ENCODE results near the gene KRABD2.

The KRABD2 gene

GRCh38 chr17:8376271-8377067 lies at the start of gene KRABD2:
Gene KRABD2 (minus strand): TSS chr17:8376704.
- intact Hi-C loops (cut with DNase I) = no loop called here
- peak within 1 kb of the TSS; percentile 67 for H3K4me3 ChIP-seq
- H3K27me3 ChIP-seq = no peaks in the 10 kb centered on the region
- peak within 1 kb of the TSS; percentile 86 to 97 for H3K9ac ChIP-seq (ENCODE audit: low read depth in 2 of 2, low read length in 2 of 2)
- TF ChIP-seq CTCF (IDR thresholded peaks at IDR 0.05) = peak; percentile 42
- H3K4me1 ChIP-seq = peaks cover 13% of the 10 kb centered on the region
- peak within 1 kb of the TSS; percentile 91 for H3K27ac ChIP-seq
- peaks cover 12% of the 10 kb centered on the region for H3K36me3 ChIP-seq
- peak; percentile 95 for DNase-seq
- H3K9me3 ChIP-seq = no peaks in the 10 kb centered on the region

- TF ChIP-seq CTCF (IDR thresholded peaks at IDR 0.05) = no peak
- H3K27ac ChIP-seq = no peak overlapping the region
- intact Hi-C loops (cut with DNase I) = no loop called here
- no peaks in the 10 kb centered on the region for H3K4me1 ChIP-seq
- no peak overlapping the region for H3K4me3 ChIP-seq
- H3K36me3 ChIP-seq = no peaks in the 10 kb centered on the region
- no peaks in the 10 kb centered on the region for H3K27me3 ChIP-seq
- H3K9ac ChIP-seq (ENCODE audit: low read depth in 2 of 2, low read length in 2 of 2) = no peak overlapping the region
- H3K9me3 ChIP-seq = no peaks in the 10 kb centered on the region
- no peak for DNase-seq
These were observed 45.1 kb upstream of the KRABD2 start for GRCh38 chr17:8421571-8421970.

GRCh38 chr17:8420041-8420934 lies 43.8 kb upstream of the KRABD2 start:
- H3K4me1 ChIP-seq = no peaks in the 10 kb centered on the region

GRCh38 chr17:8419305-8419704 lies 42.8 kb upstream of the KRABD2 start:
- no peaks in the 10 kb centered on the region for H3K27me3 ChIP-seq
- no peak for DNase-seq
- no peak overlapping the region for H3K4me3 ChIP-seq
- no peaks in the 10 kb centered on the region for H3K9me3 ChIP-seq
- intact Hi-C loops (cut with DNase I) = loop anchor here (10.0 kb wide), 1 partner anchor 475 kb away; no protein-coding TSS in a partner anchor
- no peak overlapping the region for H3K9ac ChIP-seq (ENCODE audit: low read depth in 2 of 2, low read length in 2 of 2)
- no peak overlapping the region for H3K27ac ChIP-seq
- no peak for TF ChIP-seq CTCF (IDR thresholded peaks at IDR 0.05)
- no peaks in the 10 kb centered on the region for H3K4me1 ChIP-seq
- no peaks in the 10 kb centered on the region for H3K36me3 ChIP-seq

More at GRCh38 chr17:8420041-8420934, 43.8 kb upstream of the KRABD2 start:
- DNase-seq = peak; percentile 73
- H3K27me3 ChIP-seq = no peaks in the 10 kb centered on the region
- H3K4me3 ChIP-seq = no peak overlapping the region
- H3K36me3 ChIP-seq = no peaks in the 10 kb centered on the region
- peak overlapping the region in 1 of 2 donors; percentile 15 for H3K9ac ChIP-seq (ENCODE audit: low read depth in 2 of 2, low read length in 2 of 2)
- no peaks in the 10 kb centered on the region for H3K9me3 ChIP-seq
- TF ChIP-seq CTCF (IDR thresholded peaks at IDR 0.05) = no peak
- H3K27ac ChIP-seq = peak overlapping the region; percentile 28
- intact Hi-C loops (cut with DNase I) = no loop called here

- Histone ChIP-seq H3K4me3 (no peak overlapping the region), H3K4me1 (no peaks in the 10 kb centered on the region), H3K9me3 (no peaks in the 10 kb centered on the region), H3K36me3 (no peaks in the 10 kb centered on the region), H3K27ac (no peak overlapping the region), H3K9ac (ENCODE audit: low read depth in 2 of 2, low read length in 2 of 2) (no peak overlapping the region), H3K27me3 (no peaks in the 10 kb centered on the region)
- intact Hi-C loops (cut with DNase I) = loop anchor here (10.0 kb wide), 1 partner anchor 476 kb away; no protein-coding TSS in a partner anchor
- TF ChIP-seq CTCF (IDR thresholded peaks at IDR 0.05) = no peak
- DNase-seq = no peak
These were observed 42.0 kb upstream of the KRABD2 start for GRCh38 chr17:8418471-8418870.
